ENCODE data around the gene TBXA2R. TPM values are rescaled to one million over a fixed set of nuclear protein-coding genes. Genes with fewer than 3 reads are reported as not detected.
A peak's percentile ranks its signal among the peaks of the same experiment; 100 is the strongest.

The TBXA2R gene
- total RNA-seq, 1 donor = 4.3 TPM

- H3K4me3 ChIP-seq (ENCODE audit: low read depth, low read length) = no peak overlapping the region
- no peak for DNase-seq (ENCODE audit: low read depth)
- TF ChIP-seq CTCF (IDR thresholded peaks at IDR 0.05; ENCODE audit: insufficient read depth, low read depth, low read length) = no peak
These were observed 3.4 kb upstream of the TBXA2R start for GRCh38 chr19:3609779-3610719.

GRCh38 chr19:3608750-3609322 is 2.2 kb upstream of the TBXA2R start:
- TF ChIP-seq CTCF (IDR thresholded peaks at IDR 0.05; ENCODE audit: insufficient read depth, low read depth, low read length) = no peak
- DNase-seq (ENCODE audit: low read depth) = no peak

GRCh38 chr19:3608079-3608641 is 1.5 kb upstream of the TBXA2R start:
- no peak for TF ChIP-seq CTCF (IDR thresholded peaks at IDR 0.05; ENCODE audit: insufficient read depth, low read depth, low read length)
- peak overlapping the region; percentile 64 for H3K4me3 ChIP-seq (ENCODE audit: low read depth, low read length)
- no peak for DNase-seq (ENCODE audit: low read depth)

More at GRCh38 chr19:3608750-3609322, 2.2 kb upstream of the TBXA2R start:
- no peak overlapping the region for H3K4me3 ChIP-seq (ENCODE audit: low read depth, low read length)

- H3K4me3 ChIP-seq (ENCODE audit: low read depth, low read length) = peak overlapping the region; percentile 64
- no peak for DNase-seq (ENCODE audit: low read depth)
- TF ChIP-seq CTCF (IDR thresholded peaks at IDR 0.05; ENCODE audit: insufficient read depth, low read depth, low read length) = no peak
These were observed 816 bp upstream of the TBXA2R start for GRCh38 chr19:3607303-3608078.

GRCh38 chr19:3606174-3606689 is 443 bp downstream of the TBXA2R start:
- no peak for DNase-seq (ENCODE audit: low read depth)
- H3K4me3 ChIP-seq (ENCODE audit: low read depth, low read length) = peak overlapping the region; percentile 64
- no peak for TF ChIP-seq CTCF (IDR thresholded peaks at IDR 0.05; ENCODE audit: insufficient read depth, low read depth, low read length)

GRCh38 chr19:3605770-3606169 is 905 bp downstream of the TBXA2R start:
- peak overlapping the region; percentile 64 for H3K4me3 ChIP-seq (ENCODE audit: low read depth, low read length)
- no peak for TF ChIP-seq CTCF (IDR thresholded peaks at IDR 0.05; ENCODE audit: insufficient read depth, low read depth, low read length)
- DNase-seq (ENCODE audit: low read depth) = no peak

All from fibroblast of villous mesenchyme (primary cell).